ACHN (cell line): ENCODE data around the gene OR2A5.
"Not testable (repeated sequence)": the region's sequence is repeated elsewhere in the genome, so short reads cannot be mapped to it uniquely, and the experiment has no call there.

Experiments used
- DNase-seq: peaks from one replicate; pipeline ENCODE4 v3.0.0-alpha.2; 2015
- in situ Hi-C: cut with HindIII; loops from 2 replicates; pipeline ENCODE4 v1.10.0; 2017; ENCODE audit warnings: low sequenced_read_pairs, low pct_ligation_motif_present, low pct_unique_long_range_greater_than_20kb

Gene OR2A5

GRCh38 chr7:144048648-144049047, at the start of gene OR2A5:
TSS of gene OR2A5 (plus strand) at chr7:144048948. CDS start at chr7:144050402, 1,454 bp downstream.
- DNase-seq: no peak

GRCh38 chr7:144000020-144000419, 48.7 kb upstream of the OR2A5 start, which contains the start of gene OR6B1:
TSS of gene OR6B1 (plus strand) at chr7:144000320. CDS start at chr7:144003997, 3,677 bp downstream.
- in situ Hi-C loops: no loop called here
- DNase-seq: no peak

More at GRCh38 chr7:144048648-144049047, at the start of gene OR2A5:
- in situ Hi-C loops: no loop called here

GRCh38 chr7:144001543-144001942, 47.2 kb upstream of the OR2A5 start:
- no peak for DNase-seq
- in situ Hi-C loops: no loop called here

- in situ Hi-C loops: no loop called here
- DNase-seq: no peak
Observed at GRCh38 chr7:144004703-144005102, 44.0 kb upstream of the OR2A5 start.

GRCh38 chr7:144006029-144006691, 42.6 kb upstream of the OR2A5 start:
- in situ Hi-C loops: no loop called here

GRCh38 chr7:144006692-144007042, 42.1 kb upstream of the OR2A5 start:
- in situ Hi-C loops: no loop called here
- no peak for DNase-seq

More at GRCh38 chr7:144006029-144006691, 42.6 kb upstream of the OR2A5 start:
- no peak for DNase-seq

GRCh38 chr7:144009361-144009760, 39.4 kb upstream of the OR2A5 start:
- DNase-seq: no peak
- in situ Hi-C loops: no loop called here

GRCh38 chr7:144010061-144010460, 38.7 kb upstream of the OR2A5 start:
- in situ Hi-C loops, DNase-seq: not testable (repeated sequence)

- in situ Hi-C loops: not testable (repeated sequence)
Observed at GRCh38 chr7:144010821-144011220, 37.9 kb upstream of the OR2A5 start.

GRCh38 chr7:144011458-144012230, 37.1 kb upstream of the OR2A5 start:
- in situ Hi-C loops: no loop called here
- peak; percentile 32 for DNase-seq

More at GRCh38 chr7:144010821-144011220, 37.9 kb upstream of the OR2A5 start:
- not testable (repeated sequence) for DNase-seq

GRCh38 chr7:144018065-144018464, 30.7 kb upstream of the OR2A5 start:
- no peak for DNase-seq
- in situ Hi-C loops: no loop called here

- no peak for DNase-seq
- in situ Hi-C loops: no loop called here
Observed at GRCh38 chr7:144019457-144019856, 29.3 kb upstream of the OR2A5 start.

GRCh38 chr7:144020340-144020739, 28.4 kb upstream of the OR2A5 start:
- no peak for DNase-seq
- in situ Hi-C loops: no loop called here

- DNase-seq: no peak
- in situ Hi-C loops: no loop called here
Observed at GRCh38 chr7:144022169-144022568, 26.6 kb upstream of the OR2A5 start.

GRCh38 chr7:144023171-144023827, 25.4 kb upstream of the OR2A5 start:
- in situ Hi-C loops: no loop called here
- DNase-seq: no peak

GRCh38 chr7:144024213-144024612, 24.5 kb upstream of the OR2A5 start:
- in situ Hi-C loops: no loop called here
- DNase-seq: no peak

GRCh38 chr7:144026203-144026883, 22.4 kb upstream of the OR2A5 start:
- in situ Hi-C loops: no loop called here
- DNase-seq: no peak

- in situ Hi-C loops: no loop called here
- DNase-seq: peak; percentile 64
Observed at GRCh38 chr7:144027070-144027469, 21.7 kb upstream of the OR2A5 start.

GRCh38 chr7:144027974-144028373, 20.8 kb upstream of the OR2A5 start:
- in situ Hi-C loops: no loop called here
- no peak for DNase-seq
